Mesodermal cell (in vitro differentiated cells): Measurements from ENCODE around the gene AP3B1.

Source experiments
- H3K27ac ChIP-seq: 2 replicates; pipeline ENCODE4 v1.7.0; 2013; ENCODE audit warnings: mild to moderate bottlenecking, low read depth, low read length, moderate library complexity; ENCODE audit not compliant: severe bottlenecking
- H3K36me3 ChIP-seq: 2 replicates; pipeline ENCODE4 v1.7.1; 2013; ENCODE audit warnings: mild to moderate bottlenecking, low read length, moderate library complexity; ENCODE audit not compliant: control insufficient read depth, insufficient read depth
- H3K4me1 ChIP-seq: one replicate; pipeline ENCODE4 v1.7.1; 2013; ENCODE audit warnings: mild to moderate bottlenecking, low read length; ENCODE audit not compliant: insufficient read depth, control insufficient read depth, poor library complexity, severe bottlenecking
- H3K4me3 ChIP-seq: 2 replicates; pipeline ENCODE4 v1.7.0; 2013; ENCODE audit warnings: low read length, control low read depth, mild to moderate bottlenecking; ENCODE audit not compliant: insufficient read depth, poor library complexity, severe bottlenecking; ENCODE audit errors: extremely low read depth
- H3K9me3 ChIP-seq: 2 replicates; pipeline ENCODE4 v1.7.1; 2013; ENCODE audit warnings: mild to moderate bottlenecking, low read length, moderate library complexity; ENCODE audit not compliant: control insufficient read depth
- WGBS, 2 experiments: methylation state at CpG; one replicate each; pipeline ENCODE4 v1.1.5; 2013; ENCODE audit warnings: missing lambda C conversion rate in 2 of 2; ENCODE audit not compliant: insufficient coverage in 2 of 2; 5-methylcytosine and 5-hydroxymethylcytosine counted together

Gene AP3B1

GRCh38 chr5:78287833-78288232, 6.7 kb downstream of the AP3B1 start:
- H3K27ac ChIP-seq = peak overlapping the region; percentile 55
- peaks cover 16% of the 10 kb centered on the region for H3K4me1 ChIP-seq
- H3K36me3 ChIP-seq = no peaks in the 10 kb centered on the region
- H3K9me3 ChIP-seq = no peaks in the 10 kb centered on the region
- H3K4me3 ChIP-seq = no peak overlapping the region
- 17 to 33% methylated on average over 2 of the region's 2 CpGs for WGBS, 2 experiments

- no peaks in the 10 kb centered on the region for H3K36me3 ChIP-seq
- no peak overlapping the region for H3K27ac ChIP-seq
- peaks cover 16% of the 10 kb centered on the region for H3K4me1 ChIP-seq
- no peaks in the 10 kb centered on the region for H3K9me3 ChIP-seq
- H3K4me3 ChIP-seq = no peak overlapping the region
These were observed 7.3 kb downstream of the AP3B1 start for GRCh38 chr5:78287169-78287568.

DNA sequence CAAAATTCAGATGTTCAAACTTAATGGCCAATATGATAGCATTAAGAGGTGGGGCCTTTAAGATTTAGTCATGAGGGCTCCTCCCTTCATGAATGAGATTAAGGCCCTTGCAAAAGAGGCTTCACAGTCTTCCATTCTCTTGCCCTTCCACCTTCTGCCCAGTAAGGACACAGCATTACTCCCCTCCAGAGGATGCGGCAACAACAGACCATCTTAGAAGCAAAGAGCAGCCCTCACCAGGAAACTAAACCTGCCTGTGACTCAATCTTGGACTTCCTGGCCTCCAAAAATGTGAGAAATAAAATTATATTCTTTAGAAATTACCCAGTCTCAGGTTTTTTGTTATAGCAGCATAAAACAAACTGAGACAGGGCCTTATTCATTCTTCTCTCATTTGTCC, 8.2 kb downstream of the AP3B1 start:
- Histone ChIP-seq H3K4me3 (no peak overlapping the region), H3K27ac (no peak overlapping the region), H3K36me3 (no peaks in the 10 kb centered on the region), H3K9me3 (no peaks in the 10 kb centered on the region), H3K4me1 (peaks cover 16% of the 10 kb centered on the region)
- WGBS, 2 experiments = 100% methylated on average over 1 of the region's 1 CpG; no CpG with 5 or more reads in 1 of the 2 experiments

DNA sequence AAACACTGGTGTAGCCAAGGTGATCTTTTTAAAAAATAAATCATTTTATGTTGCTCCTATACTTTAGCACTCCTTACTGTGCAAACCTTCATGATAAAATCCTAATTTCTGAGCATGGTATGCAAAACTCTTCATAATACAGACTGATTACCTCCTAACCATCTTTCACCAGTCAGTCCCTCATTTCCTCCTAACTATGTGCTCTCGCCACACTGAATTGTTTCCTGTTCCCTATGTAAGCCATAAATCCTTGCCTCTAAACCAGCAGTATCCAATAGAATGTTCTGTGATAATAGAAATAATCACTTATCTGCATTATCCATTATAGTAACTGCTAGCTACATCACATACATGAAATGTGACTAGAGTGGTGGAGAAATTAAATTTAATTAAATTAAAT, 10.7 kb downstream of the AP3B1 start:
- H3K27ac ChIP-seq = no peak overlapping the region
- H3K9me3 ChIP-seq = no peaks in the 10 kb centered on the region
- H3K36me3 ChIP-seq = no peaks in the 10 kb centered on the region
- WGBS, 2 experiments = 100% methylated on average over 1 of the region's 1 CpG; no CpG with 5 or more reads in 1 of the 2 experiments
- H3K4me3 ChIP-seq = no peak overlapping the region
- peaks cover 13% of the 10 kb centered on the region for H3K4me1 ChIP-seq

- WGBS, 2 experiments = 91 to 97% methylated on average over 4 of the region's 4 CpGs
- no peak overlapping the region for H3K4me3 ChIP-seq
- H3K4me1 ChIP-seq = peaks cover 13% of the 10 kb centered on the region
- H3K36me3 ChIP-seq = no peaks in the 10 kb centered on the region
- H3K27ac ChIP-seq = no peak overlapping the region
- H3K9me3 ChIP-seq = no peaks in the 10 kb centered on the region
These were observed 11.4 kb downstream of the AP3B1 start for GRCh38 chr5:78283105-78283504.

- no CpG with 5 or more reads among the region's 2 CpGs for WGBS, 2 experiments
- Histone ChIP-seq H3K4me3 (no peak overlapping the region), H3K27ac (no peak overlapping the region), H3K4me1 (no peaks in the 10 kb centered on the region), H3K9me3 (no peaks in the 10 kb centered on the region), H3K36me3 (no peaks in the 10 kb centered on the region)
These were observed 14.2 kb downstream of the AP3B1 start for GRCh38 chr5:78280261-78280660.

GRCh38 chr5:78279194-78279593, 15.3 kb downstream of the AP3B1 start:
- no peaks in the 10 kb centered on the region for H3K4me1 ChIP-seq
- WGBS, 2 experiments = no CpG with 5 or more reads among the region's 5 CpGs

GRCh38 chr5:78277715-78278114, 16.8 kb downstream of the AP3B1 start:
- WGBS, 2 experiments = 83 to 92% methylated on average over 1 of the region's 1 CpG
- Histone ChIP-seq H3K9me3 (no peaks in the 10 kb centered on the region), H3K4me1 (no peaks in the 10 kb centered on the region), H3K27ac (no peak overlapping the region), H3K36me3 (no peaks in the 10 kb centered on the region), H3K4me3 (no peak overlapping the region)

More at GRCh38 chr5:78279194-78279593, 15.3 kb downstream of the AP3B1 start:
- no peaks in the 10 kb centered on the region for H3K9me3 ChIP-seq
- H3K4me3 ChIP-seq = no peak overlapping the region
- no peak overlapping the region for H3K27ac ChIP-seq
- H3K36me3 ChIP-seq = no peaks in the 10 kb centered on the region

DNA sequence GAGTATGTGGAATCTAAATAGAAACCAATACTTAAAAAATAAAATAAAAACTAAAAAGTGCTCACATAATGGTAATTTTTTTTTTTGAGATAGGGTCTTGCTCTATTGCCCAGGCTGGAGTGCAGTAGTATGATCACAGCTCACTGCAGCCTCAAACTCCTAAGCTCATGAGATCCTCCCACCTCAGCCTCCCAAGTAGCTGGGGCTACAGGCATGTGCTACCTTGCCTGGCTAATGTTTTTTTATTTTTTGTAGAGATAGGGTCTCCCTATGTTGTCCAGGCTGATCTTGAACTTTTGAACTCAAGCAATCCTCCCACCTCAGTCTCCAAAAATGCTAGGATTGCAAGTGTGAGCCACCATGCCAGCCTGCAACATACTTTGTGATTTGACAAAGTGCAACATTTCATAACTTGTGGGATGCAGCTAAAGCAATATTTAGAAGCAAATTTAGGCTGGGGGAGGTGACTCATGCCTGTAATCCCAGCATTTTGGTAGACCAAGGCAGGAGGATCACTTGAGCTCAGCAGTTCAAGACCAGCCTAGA, 18.4 kb downstream of the AP3B1 start:
- H3K36me3 ChIP-seq = no peaks in the 10 kb centered on the region
- no peak overlapping the region for H3K4me3 ChIP-seq
- H3K27ac ChIP-seq = no peak overlapping the region
- no peaks in the 10 kb centered on the region for H3K9me3 ChIP-seq
- H3K4me1 ChIP-seq = no peaks in the 10 kb centered on the region

DNA sequence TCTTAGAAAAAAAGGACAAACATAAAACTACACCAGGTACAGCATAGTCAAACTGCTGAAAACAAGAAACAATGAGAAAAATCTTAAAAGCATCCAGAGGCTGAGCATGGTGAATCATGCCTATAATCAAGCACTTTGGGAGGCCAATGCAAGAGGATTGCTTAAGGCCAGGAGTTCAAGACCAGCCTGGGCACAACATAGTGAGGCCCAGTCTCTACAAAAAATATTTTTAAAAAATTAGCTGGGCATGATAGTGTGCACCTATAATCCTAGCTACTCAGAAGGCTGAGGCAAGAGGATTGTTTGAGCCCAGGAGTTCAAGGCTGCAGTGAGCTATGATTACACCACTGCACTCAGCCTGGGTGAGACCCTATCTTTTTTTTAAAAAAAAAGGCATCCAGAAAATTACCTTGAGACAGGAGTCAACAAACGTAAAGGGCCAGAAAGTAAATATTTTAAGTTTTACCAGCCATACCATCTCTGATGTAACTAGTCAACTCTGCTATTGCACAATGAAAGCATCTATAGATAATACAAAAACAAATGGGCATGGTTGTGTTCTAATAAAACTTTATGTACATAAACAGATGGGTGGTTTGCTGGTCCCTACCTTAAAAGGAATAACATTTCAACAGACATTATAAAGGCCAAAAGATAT, 19.8 kb downstream of the AP3B1 start:
- H3K36me3 ChIP-seq = no peaks in the 10 kb centered on the region
- H3K4me1 ChIP-seq = no peaks in the 10 kb centered on the region
- no peak overlapping the region for H3K27ac ChIP-seq
- H3K4me3 ChIP-seq = no peak overlapping the region
- no peaks in the 10 kb centered on the region for H3K9me3 ChIP-seq
- WGBS, 2 experiments = no CpG with 5 or more reads among the region's 1 CpG

GRCh38 chr5:78273436-78273835, 21.1 kb downstream of the AP3B1 start:
- no peaks in the 10 kb centered on the region for H3K36me3 ChIP-seq
- H3K4me1 ChIP-seq = peaks cover 4% of the 10 kb centered on the region
- no peaks in the 10 kb centered on the region for H3K9me3 ChIP-seq
- no peak overlapping the region for H3K4me3 ChIP-seq
- WGBS, 2 experiments = no CpG with 5 or more reads among the region's 1 CpG
- H3K27ac ChIP-seq = no peak overlapping the region
